Islet precursor cell (in vitro differentiated cells): Measurements from ENCODE around the gene EZH1.
"Not testable (repeated sequence)": the region's sequence is repeated elsewhere in the genome, so short reads cannot be mapped to it uniquely, and the experiment has no call there.

Experiments
- DNase-seq: peaks from one replicate; pipeline ENCODE4 v3.0.0-alpha.2; 2018

The EZH1 gene

DNA sequence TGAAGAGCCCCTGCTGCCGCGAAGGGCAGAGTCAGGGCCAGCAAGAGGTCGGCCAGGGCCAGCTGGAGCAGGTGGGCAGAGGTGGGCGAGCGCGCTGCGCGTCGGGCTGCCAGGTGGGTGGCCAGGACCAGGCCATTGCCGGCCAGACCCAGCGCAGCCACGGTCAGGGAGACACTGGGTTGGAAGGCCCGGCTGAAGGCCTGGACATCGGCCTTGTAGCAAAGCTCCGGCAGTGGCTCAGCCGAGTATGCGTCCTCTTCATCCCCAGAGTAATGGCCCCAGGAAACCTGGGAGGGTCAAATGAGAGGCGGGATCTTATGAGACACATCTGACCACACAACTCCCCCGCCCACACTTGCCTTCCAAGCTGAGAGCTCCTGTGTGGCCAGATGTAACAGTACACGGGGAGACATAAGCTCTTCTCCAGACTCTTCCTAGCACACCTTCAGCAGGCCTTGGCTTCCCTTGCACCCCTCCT is 64.5 kb downstream of the EZH1 start:
- no peak for DNase-seq

DNA sequence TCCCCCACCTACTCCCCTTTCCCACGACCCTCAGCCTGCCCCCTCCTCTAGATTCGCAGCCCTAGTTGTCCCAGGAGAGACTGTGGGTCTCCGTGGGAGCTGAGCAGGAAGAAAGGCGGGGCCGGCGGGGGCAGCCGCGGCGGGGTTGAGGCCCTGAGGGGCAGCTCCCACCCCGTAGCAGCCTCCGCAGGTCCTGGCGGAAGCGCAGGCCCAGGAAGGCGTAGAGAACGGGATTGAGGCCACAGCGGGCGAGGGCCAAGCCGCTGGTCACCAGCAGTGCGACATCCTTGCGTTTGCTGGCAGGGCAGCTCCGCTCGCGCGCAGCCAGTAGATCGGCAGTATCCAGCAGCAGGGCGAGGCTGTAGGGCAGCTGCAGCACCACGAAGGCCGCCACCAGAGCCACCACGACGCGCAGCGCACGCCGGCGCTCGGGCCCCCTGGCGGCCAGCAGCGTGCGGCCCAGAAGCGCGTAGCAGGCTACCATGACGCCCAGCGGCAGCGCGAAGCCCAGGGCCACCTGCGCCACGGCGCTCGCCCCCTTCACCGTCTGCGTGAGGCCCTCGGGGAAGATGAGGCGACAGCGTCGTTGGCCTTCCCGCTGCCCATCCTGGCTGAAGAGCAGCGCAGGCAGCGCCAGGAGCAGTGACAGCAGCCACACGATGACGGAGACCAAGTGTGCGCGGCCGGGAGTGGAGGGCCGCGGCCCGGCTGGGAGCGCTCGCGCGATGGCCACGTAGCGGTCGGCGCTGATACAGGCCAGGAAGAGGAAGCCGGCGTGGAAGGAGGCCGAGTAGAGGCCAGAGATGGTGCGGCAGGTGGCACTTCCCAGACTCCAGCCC is 65.1 kb downstream of the EZH1 start:
- peak; percentile 97 for DNase-seq

DNA sequence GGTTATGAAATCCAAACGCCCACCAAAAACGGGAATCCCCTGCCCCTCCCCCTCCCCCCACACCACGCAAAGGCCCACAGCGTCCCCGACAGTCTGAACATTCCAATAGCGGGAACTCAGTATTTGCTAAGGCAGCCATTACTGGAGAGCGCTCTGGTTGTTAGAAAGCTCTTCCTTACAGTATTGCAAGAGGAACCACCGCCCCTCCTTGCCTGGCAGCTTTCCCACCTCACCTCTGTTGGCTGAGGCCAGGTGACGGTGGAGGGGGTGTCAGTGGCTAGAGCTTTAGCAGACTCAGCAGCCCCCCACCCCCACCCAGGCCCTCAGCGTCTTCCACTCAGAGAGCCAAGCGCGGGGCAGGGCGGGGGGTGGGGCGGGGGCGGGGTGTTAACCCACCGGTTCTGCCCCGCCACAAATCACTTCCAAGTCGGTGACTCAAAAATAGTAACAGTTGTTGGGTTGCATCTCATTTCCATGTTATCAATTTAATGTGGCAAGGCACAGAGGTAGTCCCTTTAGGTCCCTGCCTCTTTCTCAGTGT is 65.8 kb downstream of the EZH1 start:
- peak; percentile 86 for DNase-seq

DNA sequence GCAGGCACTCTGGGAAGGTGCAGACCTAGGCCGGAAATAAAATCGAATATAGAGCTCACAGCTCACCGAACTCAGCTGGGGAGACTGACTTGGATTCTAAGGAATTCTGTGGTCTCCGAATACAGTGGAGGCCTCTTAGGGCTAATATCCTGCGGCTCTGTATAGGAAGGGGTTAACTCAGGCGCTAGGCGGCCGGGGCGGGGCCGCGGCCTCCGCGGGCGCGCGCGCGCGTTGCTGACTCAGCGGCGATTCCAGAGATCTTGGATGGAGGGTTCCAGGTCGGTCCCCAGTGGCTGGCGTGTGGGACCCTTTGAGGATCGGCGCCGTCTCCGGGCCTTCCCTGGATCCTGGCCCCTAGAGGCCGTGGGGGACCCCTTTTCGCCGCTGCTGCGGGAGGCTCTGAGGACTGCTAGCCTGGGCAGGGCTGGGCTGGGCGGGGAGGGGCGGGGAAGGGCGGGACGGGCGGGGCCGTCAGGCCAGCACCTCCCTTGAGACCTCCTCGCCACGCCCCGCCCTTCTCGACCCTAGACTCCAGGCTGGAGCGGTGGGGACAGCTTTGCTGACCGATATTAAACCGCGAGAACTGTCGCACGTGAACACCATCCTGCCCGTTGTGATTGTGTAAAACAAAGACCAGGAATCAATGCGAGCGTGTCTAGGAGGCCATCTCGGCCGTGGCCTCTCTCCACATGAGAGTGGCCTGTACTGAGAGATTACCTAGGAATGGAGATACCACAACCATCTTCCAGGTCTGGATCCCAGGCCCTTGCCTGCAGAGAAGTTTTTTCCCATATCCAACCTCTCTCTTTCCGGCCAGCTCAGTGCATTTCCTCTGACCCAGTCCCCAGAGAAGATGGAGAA is 66.7 kb downstream of the EZH1 start:
- peak; percentile 98 for DNase-seq

DNA sequence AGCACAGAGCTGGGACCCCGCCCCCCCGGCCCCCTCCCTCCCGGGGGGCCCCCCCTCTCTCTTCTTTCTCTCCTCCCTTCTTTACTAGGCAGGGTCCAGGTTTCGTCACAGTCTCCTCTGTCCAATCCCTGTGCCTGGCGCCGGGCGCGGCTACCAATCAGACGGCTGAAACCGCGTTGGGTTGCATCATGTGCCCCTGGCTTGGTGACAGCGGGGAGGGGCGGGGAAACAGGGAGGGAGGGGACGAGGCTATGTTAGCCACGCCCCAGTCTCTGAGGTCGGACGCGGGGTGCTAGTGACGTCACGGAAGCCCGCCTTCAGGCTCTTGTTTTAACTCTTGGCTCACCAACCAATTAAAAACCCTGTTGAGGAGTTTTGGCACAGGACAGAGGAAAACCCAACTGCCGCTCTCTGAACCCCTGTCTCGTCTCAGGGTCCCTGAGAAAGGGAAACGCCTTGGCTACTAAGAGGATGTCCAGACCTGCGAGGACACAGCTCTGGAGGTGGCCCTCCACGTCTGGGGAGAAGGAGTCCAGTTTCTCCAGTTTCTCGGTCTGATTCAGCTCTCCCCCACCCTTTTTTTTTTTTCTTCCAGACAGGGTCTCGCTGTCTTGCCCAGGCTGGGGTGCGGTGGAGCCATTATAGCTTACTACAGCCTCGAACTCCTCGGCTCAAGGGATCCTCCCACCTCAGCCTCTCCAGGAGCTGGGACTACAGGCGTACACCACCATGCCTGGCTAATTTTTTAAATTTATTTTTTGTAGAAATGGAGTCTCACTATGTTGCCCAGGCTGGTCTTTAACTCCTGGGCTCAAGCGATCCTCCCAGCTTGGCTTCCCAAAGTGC is 67.6 kb downstream of the EZH1 start:
- DNase-seq: peak; percentile 100

DNA sequence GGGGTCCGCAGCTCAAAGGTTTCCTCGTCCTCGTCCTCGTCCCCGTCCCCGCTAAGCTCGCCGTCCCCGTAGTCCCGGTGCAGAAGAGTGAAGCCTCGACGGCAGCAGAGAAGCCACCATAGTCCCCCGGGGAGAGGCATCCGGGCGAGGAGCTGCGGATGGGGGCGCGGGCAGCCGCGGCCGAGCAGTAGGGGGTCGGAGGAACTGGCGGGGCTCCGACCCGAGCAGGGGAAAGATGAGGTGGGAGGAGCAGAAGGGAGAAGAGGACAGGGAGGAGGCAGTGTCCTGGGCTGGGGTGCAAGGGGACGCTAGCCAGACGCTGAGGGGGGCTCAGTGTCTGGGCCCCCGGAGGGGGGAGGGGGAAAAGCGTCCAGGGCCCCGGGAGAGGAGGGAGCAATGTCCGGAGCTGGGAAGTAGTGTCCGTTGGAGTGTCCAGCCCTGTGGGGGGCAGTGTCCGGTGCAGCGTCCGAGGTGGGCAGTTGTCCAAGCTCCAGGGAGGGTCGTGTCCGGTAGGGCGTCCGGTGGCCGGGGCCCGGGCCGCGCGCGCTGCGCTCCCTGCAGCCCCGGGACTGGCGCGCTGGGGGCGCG is 68.3 kb downstream of the EZH1 start, which contains the start of gene PLEKHH3:
Gene PLEKHH3 (minus strand): TSS at position 571 of the 588 bp plus-strand sequence. CDS start 431 bp downstream, at position 140.
- no peak for DNase-seq

DNA sequence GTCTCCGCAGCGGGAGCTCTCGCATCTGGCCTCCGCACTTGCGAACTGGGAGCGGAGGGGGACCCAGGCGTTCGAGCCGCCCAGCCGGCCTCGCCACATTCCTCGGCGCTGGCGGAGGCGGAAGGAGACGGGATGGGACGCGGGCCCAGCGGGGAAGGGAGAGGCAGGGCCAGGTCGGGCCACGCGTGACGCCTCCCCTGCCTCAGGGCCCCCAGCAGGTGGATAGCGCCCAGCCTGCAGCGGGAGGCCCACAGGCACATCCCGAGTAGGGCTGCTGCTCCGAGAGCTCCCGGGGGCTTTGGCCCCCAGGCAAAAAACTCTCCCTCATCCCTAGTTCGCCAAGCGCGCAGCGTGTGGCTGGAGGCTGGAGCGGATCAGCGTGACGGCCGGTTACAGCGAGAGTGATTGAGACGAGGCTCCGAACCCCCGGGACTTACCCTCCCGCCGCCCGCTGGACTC is 68.8 kb downstream of the EZH1 start:
- peak; percentile 83 for DNase-seq

DNA sequence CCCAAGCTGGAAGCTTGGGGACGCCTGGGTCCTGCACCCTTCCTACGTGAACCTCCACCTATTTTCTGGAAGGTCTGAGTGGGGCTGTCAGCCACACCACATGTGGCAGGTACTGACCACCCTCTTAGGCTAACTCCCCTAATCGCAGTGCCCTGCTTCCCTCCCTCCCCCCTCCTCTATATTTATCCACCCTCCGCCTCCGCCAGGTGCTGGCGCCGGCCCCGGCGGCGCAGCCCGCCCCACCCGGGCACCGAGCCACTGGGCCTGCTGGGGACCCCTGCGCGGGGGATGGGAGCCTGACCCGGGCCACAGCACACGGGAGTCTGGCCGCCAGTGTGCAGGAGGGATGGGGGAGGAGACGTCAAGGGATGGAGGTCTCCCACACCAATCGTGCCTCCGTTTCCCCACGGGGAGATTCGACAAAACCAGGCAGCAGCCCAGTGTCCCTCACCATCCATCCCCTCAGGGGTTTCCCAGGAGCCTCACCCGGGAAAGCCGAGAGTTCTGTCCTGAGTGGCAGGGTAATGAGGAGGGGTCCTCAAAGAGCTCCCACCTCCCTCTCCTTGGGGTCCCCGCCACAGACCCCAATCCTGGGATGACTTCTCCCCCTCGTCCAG is 69.4 kb downstream of the EZH1 start:
- DNase-seq: no peak

DNA sequence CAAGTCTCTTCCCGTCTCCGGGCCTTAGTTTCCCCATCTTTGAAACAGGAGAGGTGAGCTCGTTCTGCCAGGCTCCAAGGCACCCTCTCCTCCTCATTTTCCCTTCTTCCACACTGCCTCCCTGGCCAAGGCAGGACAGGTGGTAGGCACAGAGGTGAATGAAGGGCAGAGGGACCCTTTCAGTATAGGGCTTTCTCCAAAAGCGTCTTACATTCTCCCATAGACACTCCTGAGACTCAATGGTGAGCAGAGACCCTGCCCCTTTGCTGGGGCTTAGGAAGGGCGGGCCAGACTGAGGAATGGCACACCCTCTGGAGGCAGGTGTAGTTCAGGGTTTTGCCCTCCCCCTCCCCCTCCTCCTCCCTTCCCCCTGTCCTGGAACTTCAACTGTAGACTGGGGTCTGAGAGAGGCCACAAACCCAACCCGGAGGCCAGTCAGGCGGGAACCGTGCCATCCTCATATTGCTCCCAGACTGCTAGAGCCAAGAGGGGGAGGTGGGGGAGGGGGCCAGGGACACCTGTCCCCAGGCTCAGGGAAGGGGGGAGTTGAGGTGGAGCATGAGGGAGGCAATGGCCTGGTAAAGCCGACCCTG is 70.0 kb downstream of the EZH1 start:
- no peak for DNase-seq

DNA sequence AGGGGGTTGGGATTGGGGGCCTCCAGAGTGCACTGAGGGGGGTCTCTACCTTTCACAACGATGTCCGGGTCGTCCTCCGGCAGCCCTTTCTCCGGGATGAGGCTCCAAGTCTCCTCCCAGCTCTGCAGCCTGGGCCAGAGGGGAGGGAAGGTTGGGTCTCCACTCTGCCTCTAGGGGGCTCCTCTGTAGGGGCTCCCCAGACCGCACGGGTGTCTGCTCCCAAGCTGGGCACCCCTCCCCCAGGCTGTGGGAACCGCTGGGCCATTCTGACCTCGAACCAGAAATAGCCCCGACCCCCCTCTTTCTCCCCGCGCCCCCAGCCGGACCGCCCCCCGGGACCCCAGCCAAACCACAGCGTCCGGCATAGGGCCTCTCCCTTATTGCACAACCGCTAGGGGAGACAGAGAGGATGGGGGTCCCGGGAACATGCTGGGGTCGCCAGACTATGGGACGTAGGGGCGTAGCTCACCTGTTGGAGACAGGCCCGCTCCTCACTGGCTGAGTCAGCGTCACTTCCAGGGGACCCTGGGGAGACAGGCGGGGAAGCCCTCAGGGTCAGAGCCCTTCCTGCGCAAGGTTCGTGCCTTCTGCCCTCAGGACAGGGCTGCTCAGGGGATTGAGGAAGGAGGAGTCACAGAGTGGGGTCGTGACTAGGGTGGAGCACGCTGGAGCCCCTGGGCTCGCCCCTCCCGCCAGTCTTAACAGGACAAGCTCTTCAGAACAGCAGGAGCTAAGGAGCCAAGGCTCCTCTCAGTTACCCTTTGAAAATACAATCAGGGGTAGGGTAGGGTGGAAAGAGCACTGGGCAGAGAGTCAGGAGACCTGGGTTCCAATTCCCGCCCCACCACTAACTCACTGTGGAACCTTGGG is 70.7 kb downstream of the EZH1 start:
- DNase-seq: peak; percentile 85

DNA sequence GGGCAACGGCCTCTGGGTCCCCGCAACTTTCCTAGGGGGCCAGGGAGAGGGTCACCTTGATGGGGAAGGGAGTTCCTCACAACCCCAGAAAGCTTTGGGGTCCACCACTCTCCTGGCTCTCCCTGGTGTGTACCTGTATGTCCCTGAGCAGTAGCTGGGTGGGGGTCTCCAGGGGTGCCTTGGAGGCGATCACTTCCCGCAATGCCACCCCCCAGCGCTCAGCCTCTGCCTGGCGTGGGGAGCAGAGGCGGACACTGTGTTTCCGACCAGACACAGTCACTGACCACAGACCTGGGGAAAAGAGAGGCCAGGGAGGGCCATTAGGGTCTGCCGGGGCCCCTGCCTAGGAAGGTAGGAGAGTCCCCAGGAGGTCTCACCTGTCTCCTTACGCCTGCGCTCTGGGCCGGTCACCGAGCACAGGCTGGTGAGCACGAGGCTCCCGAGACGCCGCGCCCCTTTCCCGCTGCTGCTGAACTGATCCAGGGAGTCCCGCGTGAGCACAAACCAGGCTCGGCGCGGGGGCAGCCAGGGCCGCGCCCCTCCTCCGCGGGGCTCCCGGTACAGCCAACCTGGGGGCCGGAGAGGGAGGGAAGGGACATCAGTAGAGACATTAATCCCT is 71.5 kb downstream of the EZH1 start:
- DNase-seq: peak; percentile 70

DNA sequence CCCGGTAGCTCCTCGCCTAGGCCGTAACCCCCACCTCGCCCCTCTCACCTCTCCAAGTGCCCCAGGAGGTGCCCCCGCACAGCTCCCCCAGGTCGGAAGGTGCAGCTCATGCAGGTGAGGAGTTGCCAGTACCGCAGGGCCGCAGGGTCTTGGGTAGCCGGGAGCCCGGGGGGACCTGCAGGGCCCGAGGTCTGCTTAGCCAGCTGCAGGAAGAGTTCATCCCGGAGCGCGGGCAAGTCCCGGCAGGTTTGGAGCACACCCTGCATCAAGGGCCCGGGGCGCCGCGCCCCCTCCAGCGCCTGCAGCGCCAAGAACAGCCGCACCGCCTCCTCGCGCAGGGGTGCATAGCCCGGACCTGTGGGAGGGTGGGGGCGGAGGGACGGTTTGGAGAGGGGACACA is 72.8 kb downstream of the EZH1 start:
- DNase-seq: peak; percentile 82

DNA sequence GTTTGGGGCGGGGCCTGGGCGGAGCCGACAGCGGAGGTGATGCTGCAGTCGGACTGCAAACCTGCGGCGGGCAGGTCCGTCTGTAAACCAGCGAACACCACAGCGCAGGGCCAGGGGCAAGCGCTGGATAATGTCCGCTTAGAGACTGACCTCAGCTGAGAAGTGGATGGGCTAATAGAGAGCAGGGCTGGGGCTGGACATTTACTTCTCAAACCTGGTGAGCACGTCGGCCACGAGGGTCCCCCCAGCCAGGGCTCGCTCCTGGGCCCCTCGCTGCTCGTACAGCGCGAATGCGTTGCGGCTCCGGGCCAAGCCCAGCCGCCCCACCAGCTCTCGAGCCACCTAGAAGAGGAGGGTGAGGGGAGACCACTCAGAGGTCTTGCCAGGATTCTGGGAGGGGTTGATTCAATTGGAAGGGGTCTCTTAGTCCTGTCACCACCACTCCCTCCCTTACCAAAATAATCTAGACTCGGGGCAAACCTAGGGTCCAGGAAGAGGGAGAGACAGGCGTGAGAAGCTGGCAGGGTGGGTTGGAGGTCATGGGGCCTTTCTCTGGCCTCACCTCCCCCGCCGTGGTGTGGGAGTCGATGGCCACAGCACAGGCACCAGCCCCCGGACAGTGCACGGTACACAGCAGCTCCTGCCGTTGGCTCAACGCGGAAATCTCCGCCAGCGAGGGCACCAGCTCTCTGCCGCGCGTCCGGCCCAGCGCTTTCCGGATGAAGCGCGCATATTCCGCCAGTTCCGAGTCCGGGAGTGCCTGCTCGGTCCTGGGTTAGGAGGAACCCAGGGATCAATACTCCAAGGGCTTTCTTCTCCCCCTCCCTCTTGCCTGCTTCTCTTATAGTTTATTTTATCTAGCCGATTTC is 73.8 kb downstream of the EZH1 start:
- DNase-seq: peak; percentile 88

DNA sequence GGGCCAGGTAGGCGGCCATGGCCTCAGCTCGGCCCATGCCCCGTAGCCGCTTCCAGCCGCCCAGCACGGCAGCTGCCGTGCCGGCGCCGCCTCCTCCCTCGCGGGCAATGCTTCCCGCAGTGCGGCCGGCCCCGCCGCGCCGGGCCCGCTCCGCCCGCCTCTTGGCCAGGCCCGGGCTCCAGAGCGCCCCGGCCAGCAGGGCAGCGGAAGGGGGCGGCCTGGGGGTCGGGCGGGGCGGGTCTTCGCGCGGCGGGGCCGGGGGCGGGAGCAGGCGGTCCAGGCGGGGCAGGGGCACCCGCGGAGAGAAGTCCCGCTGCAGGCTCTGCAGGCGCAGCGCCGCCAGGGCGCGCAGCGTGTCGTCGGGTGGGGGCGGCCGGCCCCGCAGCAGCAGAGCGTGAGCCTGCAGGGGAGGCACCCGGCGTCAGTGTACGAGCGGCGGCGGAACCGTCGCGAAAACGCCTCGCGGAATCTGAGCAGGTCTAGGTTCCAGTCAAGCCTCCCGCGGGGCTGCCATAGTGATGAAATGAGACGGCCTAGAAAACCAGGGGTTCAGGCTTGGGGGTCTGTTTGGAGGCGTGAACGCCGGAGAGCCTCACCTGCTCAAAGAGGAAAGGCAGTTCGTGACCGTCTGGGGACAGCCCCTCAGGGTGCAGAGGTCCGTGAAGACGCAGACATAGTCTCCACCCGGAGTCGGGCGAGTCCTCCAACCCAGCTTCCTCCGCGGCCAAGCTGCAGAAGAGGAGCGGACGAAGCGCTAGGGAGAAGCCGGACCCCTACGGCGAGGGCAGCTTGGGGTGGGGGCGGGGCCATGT is 74.7 kb downstream of the EZH1 start:
- DNase-seq: peak; percentile 82

DNA sequence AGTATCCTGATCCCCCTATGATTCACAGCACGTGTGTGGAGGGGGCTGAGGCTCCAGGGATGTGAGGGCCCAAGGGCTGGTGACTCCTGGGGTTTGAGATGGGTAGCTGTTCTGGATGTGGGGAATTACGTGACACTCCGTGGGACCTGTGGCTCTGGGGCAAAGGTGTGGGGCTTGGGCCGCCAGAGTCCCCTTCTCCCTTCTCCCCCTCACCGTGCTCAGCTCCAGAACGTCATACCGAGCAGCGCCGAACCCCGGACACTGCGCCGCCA is 75.2 kb downstream of the EZH1 start:
- DNase-seq: peak; percentile 70

DNA sequence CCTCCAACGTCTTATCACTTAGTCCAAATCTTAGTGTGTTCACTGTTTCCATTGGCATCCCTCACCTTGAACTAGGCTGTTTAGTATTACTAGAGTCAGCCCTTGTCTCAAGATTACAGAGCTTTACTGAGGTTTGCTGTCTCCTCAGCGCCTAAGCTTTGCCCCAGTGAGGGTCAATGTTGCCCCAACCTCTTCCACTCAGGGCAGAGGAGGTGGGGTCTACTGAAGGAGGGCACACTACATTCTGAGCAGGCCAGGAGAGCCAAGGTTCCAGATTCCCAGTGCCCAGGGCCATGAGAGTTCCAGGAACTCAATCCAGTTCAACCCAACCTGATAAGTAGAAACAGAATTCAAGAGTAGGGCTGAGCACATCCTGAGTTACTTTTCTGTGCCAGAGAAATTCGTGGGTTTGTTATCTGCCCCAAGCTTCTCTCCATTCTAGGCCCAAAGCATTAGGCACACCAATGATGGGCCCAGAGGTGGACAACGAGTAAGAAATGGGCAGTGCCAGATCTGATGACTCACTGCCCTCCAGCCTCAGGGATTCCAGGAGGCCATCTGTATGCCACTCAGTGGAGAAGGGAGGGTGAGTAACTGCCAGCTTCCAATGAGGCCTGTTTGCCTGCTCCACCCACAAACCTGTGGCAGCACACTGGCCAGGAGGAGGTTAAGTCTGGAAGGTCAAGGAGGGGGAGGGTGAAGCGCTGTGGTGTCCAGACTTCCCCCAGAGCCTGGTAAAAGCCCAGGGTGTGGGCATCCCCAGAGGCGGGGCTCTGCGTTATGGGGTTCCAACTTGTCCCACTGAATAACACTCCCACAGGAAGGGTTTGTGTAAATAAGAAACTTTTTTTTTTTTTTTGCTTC is 77.5 kb downstream of the EZH1 start:
- DNase-seq: peak; percentile 91

DNA sequence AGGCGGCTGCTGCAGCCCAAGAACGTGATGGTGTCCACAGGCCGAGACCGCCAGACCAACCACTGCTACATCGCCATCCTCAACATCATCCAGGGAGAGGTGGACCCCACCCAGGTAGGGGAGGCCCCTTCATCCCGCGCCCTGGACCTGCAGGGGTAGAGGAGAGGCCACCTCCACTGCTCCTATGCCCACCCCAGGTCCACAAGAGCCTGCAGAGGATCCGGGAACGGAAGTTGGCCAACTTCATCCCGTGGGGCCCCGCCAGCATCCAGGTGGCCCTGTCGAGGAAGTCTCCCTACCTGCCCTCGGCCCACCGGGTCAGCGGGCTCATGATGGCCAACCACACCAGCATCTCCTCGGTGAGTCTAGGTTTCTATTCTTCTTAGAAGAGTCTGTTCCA is 78.7 kb downstream of the EZH1 start:
- not testable (repeated sequence) for DNase-seq
